WTC11 (cell line): ENCODE data around the gene NEDD9. TPM values are rescaled to one million over a fixed set of nuclear protein-coding genes. Genes with fewer than 3 reads are reported as not detected.

Source experiments
- ATAC-seq: fragments of 200-7000 bp; cut with Tn5 transposase; 2 replicates; pipeline ENCODE4 v1.10.0; 2021; ENCODE audit warnings: mild to moderate bottlenecking, moderate library complexity
- CTCF ChIA-PET: fragments of 300-600 bp; sonication (Branson Sonifier 250); formaldehyde crosslinking; loops from one replicate; lab custom pipeline; 2021; ENCODE audit warnings: antibody characterized with exemption; lab: Charles Lee
- POLR2A ChIA-PET: fragments of 350-600 bp; sonication (Branson Sonifier 250); formaldehyde crosslinking; loops from one replicate; lab custom pipeline; 2021; ENCODE audit warnings: antibody characterized with exemption; lab: Charles Lee
- DNase-seq: peaks from one replicate; pipeline ENCODE4 v3.0.0; 2021; ENCODE audit warnings: low spot score
- H3K27ac Mint-ChIP-seq: 2 replicates; pipeline ENCODE4 v1.8.0; 2021; ENCODE audit warnings: mixed read lengths
- H3K27me3 Mint-ChIP-seq: 2 replicates; pipeline ENCODE4 v1.8.0; 2021; ENCODE audit warnings: low read depth, mild to moderate bottlenecking, moderate library complexity, mixed read lengths
- H3K36me3 Mint-ChIP-seq: 2 replicates; pipeline ENCODE4 v1.8.0; 2021; ENCODE audit warnings: mixed read lengths
- H3K4me1 Mint-ChIP-seq: 2 replicates; pipeline ENCODE4 v1.8.0; 2022; ENCODE audit warnings: mixed read lengths
- H3K4me3 Mint-ChIP-seq: 2 replicates; pipeline ENCODE4 v1.8.0; 2021; ENCODE audit warnings: mild to moderate bottlenecking, moderate library complexity, mixed read lengths
- H3K9me3 Mint-ChIP-seq: 2 replicates; pipeline ENCODE4 v1.8.0; 2021; ENCODE audit warnings: mixed read lengths
- CREB1 ChIP-seq: sonication (generic); formaldehyde crosslinking; IDR thresholded peaks from 2 replicates; pipeline ENCODE4 v1.8.0; 2023; ENCODE audit warnings: mild to moderate bottlenecking, missing genetic modification reagents
- ESRRA ChIP-seq: sonication (generic); formaldehyde crosslinking; IDR thresholded peaks from 2 replicates; pipeline ENCODE4 v1.8.1; 2022; ENCODE audit warnings: mild to moderate bottlenecking, missing genetic modification reagents, borderline replicate concordance
- GABPB1 ChIP-seq: sonication (generic); formaldehyde crosslinking; IDR thresholded peaks from 2 replicates; pipeline ENCODE4 v1.8.1; 2023; ENCODE audit warnings: mild to moderate bottlenecking, missing genetic modification reagents
- HMGA2 ChIP-seq: fragments of 250-450 bp; sonication (Bioruptor Pico); IDR thresholded peaks from 2 replicates; pipeline ENCODE4 v1.4.0; 2021; ENCODE audit warnings: mild to moderate bottlenecking, moderate library complexity
- MXD4 ChIP-seq: fragments of 250-450 bp; sonication (Bioruptor Pico); IDR thresholded peaks from 2 replicates; pipeline ENCODE4 v1.8.0; 2021; ENCODE audit warnings: mild to moderate bottlenecking, moderate library complexity, borderline replicate concordance
- RELA ChIP-seq: sonication (generic); formaldehyde crosslinking; IDR thresholded peaks from 2 replicates; pipeline ENCODE4 v1.8.1; 2022; ENCODE audit warnings: missing genetic modification reagents, mild to moderate bottlenecking, borderline replicate concordance
- SMAD3 ChIP-seq: sonication (generic); formaldehyde crosslinking; IDR thresholded peaks from 2 replicates; pipeline ENCODE4 v1.8.0; 2022; ENCODE audit warnings: missing genetic modification reagents, mild to moderate bottlenecking, borderline replicate concordance
- SP1 ChIP-seq: sonication (generic); formaldehyde crosslinking; conservative IDR thresholded peaks from 2 replicates; pipeline ENCODE4 v1.8.1; 2022; ENCODE audit warnings: missing genetic modification reagents
- ZNF232 ChIP-seq: sonication (generic); formaldehyde crosslinking; IDR thresholded peaks from 2 replicates; pipeline ENCODE4 v1.8.0; 2022; ENCODE audit warnings: mild to moderate bottlenecking, missing genetic modification reagents
- ZNF396 ChIP-seq: fragments of 250-450 bp; sonication (Bioruptor Pico); IDR thresholded peaks from 2 replicates; pipeline ENCODE4 v1.8.0; 2021; ENCODE audit warnings: mild to moderate bottlenecking, moderate library complexity, borderline replicate concordance
- total RNA-seq: library from RNA; stranded (reverse); gene quantifications from 3 replicates; pipeline ENCODE4 v1.2.3, GENCODE V29; 2021
- TF ChIP-seq, protein P1 (sequence below): sonication (generic); formaldehyde crosslinking; IDR thresholded peaks from 2 replicates; pipeline ENCODE4 v1.8.0; 2022; ENCODE audit warnings: mild to moderate bottlenecking, missing genetic modification reagents
- TF ChIP-seq, protein P2 (sequence below): sonication (generic); formaldehyde crosslinking; IDR thresholded peaks from 2 replicates; pipeline ENCODE4 v1.8.1; 2022; ENCODE audit warnings: low read depth, mild to moderate bottlenecking, moderate library complexity, missing genetic modification reagents, borderline replicate concordance
- TF ChIP-seq, protein P3 (sequence below): sonication (generic); formaldehyde crosslinking; IDR thresholded peaks from 2 replicates; pipeline ENCODE4 v1.8.0; 2022; ENCODE audit warnings: mild to moderate bottlenecking, missing genetic modification reagents
- TF ChIP-seq, protein P4 (sequence below): fragments of 250-450 bp; sonication (Bioruptor Pico); IDR thresholded peaks from 2 replicates; pipeline ENCODE4 v1.9.0; 2021; ENCODE audit warnings: mild to moderate bottlenecking, borderline replicate concordance
- TF ChIP-seq, protein P5 (sequence below): fragments of 250-450 bp; sonication (Bioruptor Pico); IDR thresholded peaks from 2 replicates; pipeline ENCODE4 v1.9.0; 2021; ENCODE audit warnings: mild to moderate bottlenecking
- TF ChIP-seq, protein P6 (sequence below): sonication (generic); formaldehyde crosslinking; IDR thresholded peaks from 2 replicates; pipeline ENCODE4 v1.8.1; 2022; ENCODE audit warnings: low read depth, missing genetic modification reagents, borderline replicate concordance
- TF ChIP-seq, protein P7 (sequence below): sonication (generic); formaldehyde crosslinking; IDR thresholded peaks from 2 replicates; pipeline ENCODE4 v1.8.1; 2023; ENCODE audit warnings: mild to moderate bottlenecking, missing genetic modification reagents, borderline replicate concordance

Gene NEDD9
- total RNA-seq, 1 experiment from 2014 or later, result 9.8 TPM

DNA sequence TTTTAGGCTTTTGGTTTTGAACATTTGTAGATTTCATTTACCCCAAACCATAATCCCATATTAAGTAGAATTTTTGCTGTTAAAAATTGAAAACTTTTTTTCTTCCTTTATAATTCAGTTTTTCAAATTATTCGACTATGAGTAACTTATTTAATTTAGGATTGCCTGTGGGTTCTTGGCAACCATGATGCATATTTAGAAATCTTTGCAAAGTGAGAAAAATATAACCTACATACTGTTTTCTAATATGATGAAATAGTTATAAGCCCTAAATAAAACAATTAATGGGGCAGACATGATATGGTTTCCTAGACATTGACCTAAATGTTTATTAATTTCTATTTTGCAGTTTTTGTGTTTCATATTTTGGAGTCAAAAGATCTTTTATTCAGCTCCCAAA lies 23.6 kb downstream of the NEDD9 start:
- no peak for ATAC-seq
- Mint-ChIP-seq H3K27me3 (no peaks in the 10 kb centered on the region), H3K27ac (no peak overlapping the region), H3K4me3 (no peak overlapping the region), H3K9me3 (no peaks in the 10 kb centered on the region), H3K4me1 (peaks cover 55% of the 10 kb centered on the region), H3K36me3 (peaks cover 8% of the 10 kb centered on the region; the same call in 1 of the 2 replicates)
- DNase-seq, result no peak
- ChIA-PET POLR2A (no interaction called here), CTCF (no interaction called here)
- TF ChIP-seq GABPB1 (CRISPR knock-in tag) (no peak), HMGA2 (CRISPR knock-in tag) (no peak), SMAD3 (CRISPR knock-in tag) (no peak), SP1 (CRISPR knock-in tag) (no peak), CREB1 (CRISPR knock-in tag) (no peak), RELA (no peak), MXD4 (CRISPR knock-in tag) (no peak), ZNF232 (CRISPR knock-in tag) (no peak), ESRRA (CRISPR knock-in tag) (no peak), ZNF396 (CRISPR knock-in tag) (no peak)
- TF ChIP-seq, protein P1, sequence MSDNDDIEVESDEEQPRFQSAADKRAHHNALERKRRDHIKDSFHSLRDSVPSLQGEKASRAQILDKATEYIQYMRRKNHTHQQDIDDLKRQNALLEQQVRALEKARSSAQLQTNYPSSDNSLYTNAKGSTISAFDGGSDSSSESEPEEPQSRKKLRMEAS (CRISPR knock-in tag), result no peak
- TF ChIP-seq, protein P2, sequence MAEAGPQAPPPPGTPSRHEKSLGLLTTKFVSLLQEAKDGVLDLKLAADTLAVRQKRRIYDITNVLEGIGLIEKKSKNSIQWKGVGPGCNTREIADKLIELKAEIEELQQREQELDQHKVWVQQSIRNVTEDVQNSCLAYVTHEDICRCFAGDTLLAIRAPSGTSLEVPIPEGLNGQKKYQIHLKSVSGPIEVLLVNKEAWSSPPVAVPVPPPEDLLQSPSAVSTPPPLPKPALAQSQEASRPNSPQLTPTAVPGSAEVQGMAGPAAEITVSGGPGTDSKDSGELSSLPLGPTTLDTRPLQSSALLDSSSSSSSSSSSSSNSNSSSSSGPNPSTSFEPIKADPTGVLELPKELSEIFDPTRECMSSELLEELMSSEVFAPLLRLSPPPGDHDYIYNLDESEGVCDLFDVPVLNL, result no peak
- TF ChIP-seq, protein P3, sequence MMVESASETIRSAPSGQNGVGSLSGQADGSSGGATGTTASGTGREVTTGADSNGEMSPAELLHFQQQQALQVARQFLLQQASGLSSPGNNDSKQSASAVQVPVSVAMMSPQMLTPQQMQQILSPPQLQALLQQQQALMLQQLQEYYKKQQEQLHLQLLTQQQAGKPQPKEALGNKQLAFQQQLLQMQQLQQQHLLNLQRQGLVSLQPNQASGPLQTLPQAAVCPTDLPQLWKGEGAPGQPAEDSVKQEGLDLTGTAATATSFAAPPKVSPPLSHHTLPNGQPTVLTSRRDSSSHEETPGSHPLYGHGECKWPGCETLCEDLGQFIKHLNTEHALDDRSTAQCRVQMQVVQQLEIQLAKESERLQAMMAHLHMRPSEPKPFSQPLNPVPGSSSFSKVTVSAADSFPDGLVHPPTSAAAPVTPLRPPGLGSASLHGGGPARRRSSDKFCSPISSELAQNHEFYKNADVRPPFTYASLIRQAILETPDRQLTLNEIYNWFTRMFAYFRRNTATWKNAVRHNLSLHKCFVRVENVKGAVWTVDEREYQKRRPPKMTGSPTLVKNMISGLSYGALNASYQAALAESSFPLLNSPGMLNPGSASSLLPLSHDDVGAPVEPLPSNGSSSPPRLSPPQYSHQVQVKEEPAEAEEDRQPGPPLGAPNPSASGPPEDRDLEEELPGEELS, result no peak
- TF ChIP-seq, protein P4, sequence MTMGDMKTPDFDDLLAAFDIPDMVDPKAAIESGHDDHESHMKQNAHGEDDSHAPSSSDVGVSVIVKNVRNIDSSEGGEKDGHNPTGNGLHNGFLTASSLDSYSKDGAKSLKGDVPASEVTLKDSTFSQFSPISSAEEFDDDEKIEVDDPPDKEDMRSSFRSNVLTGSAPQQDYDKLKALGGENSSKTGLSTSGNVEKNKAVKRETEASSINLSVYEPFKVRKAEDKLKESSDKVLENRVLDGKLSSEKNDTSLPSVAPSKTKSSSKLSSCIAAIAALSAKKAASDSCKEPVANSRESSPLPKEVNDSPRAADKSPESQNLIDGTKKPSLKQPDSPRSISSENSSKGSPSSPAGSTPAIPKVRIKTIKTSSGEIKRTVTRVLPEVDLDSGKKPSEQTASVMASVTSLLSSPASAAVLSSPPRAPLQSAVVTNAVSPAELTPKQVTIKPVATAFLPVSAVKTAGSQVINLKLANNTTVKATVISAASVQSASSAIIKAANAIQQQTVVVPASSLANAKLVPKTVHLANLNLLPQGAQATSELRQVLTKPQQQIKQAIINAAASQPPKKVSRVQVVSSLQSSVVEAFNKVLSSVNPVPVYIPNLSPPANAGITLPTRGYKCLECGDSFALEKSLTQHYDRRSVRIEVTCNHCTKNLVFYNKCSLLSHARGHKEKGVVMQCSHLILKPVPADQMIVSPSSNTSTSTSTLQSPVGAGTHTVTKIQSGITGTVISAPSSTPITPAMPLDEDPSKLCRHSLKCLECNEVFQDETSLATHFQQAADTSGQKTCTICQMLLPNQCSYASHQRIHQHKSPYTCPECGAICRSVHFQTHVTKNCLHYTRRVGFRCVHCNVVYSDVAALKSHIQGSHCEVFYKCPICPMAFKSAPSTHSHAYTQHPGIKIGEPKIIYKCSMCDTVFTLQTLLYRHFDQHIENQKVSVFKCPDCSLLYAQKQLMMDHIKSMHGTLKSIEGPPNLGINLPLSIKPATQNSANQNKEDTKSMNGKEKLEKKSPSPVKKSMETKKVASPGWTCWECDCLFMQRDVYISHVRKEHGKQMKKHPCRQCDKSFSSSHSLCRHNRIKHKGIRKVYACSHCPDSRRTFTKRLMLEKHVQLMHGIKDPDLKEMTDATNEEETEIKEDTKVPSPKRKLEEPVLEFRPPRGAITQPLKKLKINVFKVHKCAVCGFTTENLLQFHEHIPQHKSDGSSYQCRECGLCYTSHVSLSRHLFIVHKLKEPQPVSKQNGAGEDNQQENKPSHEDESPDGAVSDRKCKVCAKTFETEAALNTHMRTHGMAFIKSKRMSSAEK (CRISPR knock-in tag), result no peak
- TF ChIP-seq, protein P5, sequence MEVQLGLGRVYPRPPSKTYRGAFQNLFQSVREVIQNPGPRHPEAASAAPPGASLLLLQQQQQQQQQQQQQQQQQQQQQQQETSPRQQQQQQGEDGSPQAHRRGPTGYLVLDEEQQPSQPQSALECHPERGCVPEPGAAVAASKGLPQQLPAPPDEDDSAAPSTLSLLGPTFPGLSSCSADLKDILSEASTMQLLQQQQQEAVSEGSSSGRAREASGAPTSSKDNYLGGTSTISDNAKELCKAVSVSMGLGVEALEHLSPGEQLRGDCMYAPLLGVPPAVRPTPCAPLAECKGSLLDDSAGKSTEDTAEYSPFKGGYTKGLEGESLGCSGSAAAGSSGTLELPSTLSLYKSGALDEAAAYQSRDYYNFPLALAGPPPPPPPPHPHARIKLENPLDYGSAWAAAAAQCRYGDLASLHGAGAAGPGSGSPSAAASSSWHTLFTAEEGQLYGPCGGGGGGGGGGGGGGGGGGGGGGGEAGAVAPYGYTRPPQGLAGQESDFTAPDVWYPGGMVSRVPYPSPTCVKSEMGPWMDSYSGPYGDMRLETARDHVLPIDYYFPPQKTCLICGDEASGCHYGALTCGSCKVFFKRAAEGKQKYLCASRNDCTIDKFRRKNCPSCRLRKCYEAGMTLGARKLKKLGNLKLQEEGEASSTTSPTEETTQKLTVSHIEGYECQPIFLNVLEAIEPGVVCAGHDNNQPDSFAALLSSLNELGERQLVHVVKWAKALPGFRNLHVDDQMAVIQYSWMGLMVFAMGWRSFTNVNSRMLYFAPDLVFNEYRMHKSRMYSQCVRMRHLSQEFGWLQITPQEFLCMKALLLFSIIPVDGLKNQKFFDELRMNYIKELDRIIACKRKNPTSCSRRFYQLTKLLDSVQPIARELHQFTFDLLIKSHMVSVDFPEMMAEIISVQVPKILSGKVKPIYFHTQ (CRISPR knock-in tag), result no peak
- TF ChIP-seq, protein P6, sequence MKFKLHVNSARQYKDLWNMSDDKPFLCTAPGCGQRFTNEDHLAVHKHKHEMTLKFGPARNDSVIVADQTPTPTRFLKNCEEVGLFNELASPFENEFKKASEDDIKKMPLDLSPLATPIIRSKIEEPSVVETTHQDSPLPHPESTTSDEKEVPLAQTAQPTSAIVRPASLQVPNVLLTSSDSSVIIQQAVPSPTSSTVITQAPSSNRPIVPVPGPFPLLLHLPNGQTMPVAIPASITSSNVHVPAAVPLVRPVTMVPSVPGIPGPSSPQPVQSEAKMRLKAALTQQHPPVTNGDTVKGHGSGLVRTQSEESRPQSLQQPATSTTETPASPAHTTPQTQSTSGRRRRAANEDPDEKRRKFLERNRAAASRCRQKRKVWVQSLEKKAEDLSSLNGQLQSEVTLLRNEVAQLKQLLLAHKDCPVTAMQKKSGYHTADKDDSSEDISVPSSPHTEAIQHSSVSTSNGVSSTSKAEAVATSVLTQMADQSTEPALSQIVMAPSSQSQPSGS (CRISPR knock-in tag), result no peak
- TF ChIP-seq, protein P7, sequence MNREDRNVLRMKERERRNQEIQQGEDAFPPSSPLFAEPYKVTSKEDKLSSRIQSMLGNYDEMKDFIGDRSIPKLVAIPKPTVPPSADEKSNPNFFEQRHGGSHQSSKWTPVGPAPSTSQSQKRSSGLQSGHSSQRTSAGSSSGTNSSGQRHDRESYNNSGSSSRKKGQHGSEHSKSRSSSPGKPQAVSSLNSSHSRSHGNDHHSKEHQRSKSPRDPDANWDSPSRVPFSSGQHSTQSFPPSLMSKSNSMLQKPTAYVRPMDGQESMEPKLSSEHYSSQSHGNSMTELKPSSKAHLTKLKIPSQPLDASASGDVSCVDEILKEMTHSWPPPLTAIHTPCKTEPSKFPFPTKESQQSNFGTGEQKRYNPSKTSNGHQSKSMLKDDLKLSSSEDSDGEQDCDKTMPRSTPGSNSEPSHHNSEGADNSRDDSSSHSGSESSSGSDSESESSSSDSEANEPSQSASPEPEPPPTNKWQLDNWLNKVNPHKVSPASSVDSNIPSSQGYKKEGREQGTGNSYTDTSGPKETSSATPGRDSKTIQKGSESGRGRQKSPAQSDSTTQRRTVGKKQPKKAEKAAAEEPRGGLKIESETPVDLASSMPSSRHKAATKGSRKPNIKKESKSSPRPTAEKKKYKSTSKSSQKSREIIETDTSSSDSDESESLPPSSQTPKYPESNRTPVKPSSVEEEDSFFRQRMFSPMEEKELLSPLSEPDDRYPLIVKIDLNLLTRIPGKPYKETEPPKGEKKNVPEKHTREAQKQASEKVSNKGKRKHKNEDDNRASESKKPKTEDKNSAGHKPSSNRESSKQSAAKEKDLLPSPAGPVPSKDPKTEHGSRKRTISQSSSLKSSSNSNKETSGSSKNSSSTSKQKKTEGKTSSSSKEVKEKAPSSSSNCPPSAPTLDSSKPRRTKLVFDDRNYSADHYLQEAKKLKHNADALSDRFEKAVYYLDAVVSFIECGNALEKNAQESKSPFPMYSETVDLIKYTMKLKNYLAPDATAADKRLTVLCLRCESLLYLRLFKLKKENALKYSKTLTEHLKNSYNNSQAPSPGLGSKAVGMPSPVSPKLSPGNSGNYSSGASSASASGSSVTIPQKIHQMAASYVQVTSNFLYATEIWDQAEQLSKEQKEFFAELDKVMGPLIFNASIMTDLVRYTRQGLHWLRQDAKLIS (CRISPR knock-in tag), result no peak
